ENCODE measurements around the gene CFAP410. TPM values are rescaled to one million over a fixed set of nuclear protein-coding genes. Genes with fewer than 3 reads are reported as not detected.
A peak's percentile ranks its signal among the peaks of the same experiment; 100 is the strongest.

CFAP410 gene
- total RNA-seq, 2 donors from 2014 or later = 33.1 to 35.7 TPM

GRCh38 chr21:44379991-44380865 is 41.0 kb upstream of the CFAP410 start:
- peaks cover under 1% of the 10 kb centered on the region for H3K36me3 Mint-ChIP-seq (ENCODE audit: low read depth)
- Histone ChIP-seq H3K4me3 (ENCODE audit: low read length) (no peak overlapping the region), H3K27ac (ENCODE audit: low read depth, low read length) (no peak overlapping the region), H3K27me3 (ENCODE audit: control insufficient read depth, insufficient read depth, low read length, poor library complexity, severe bottlenecking) (no peaks in the 10 kb centered on the region), H3K9ac (ENCODE audit: extremely low read depth, low read length, poor library complexity, severe bottlenecking) (no peak overlapping the region), H3K4me1 (ENCODE audit: control insufficient read depth, insufficient read depth, low read length) (peaks cover 5% of the 10 kb centered on the region), H3K9me3 (ENCODE audit: control insufficient read depth, low read length) (peaks cover 20% of the 10 kb centered on the region), H3K36me3 (ENCODE audit: control insufficient read depth, insufficient read depth, low read length) (no peaks in the 10 kb centered on the region)
- 79 to 83% methylated on average over 27 to 31 of the region's 31 CpGs for WGBS, 2 experiments (ENCODE audit: insufficient coverage in 1 of 2, insufficient read length in 1 of 2)
- no peak for TF ChIP-seq CTCF (conservative IDR thresholded peaks at IDR 0.05)
- H3K27me3 Mint-ChIP-seq (ENCODE audit: insufficient read depth) = peaks cover 5% of the 10 kb centered on the region
- peak; percentile 73 for DNase-seq
- H3K9me3 Mint-ChIP-seq = peaks cover 25% of the 10 kb centered on the region
- H3K4me1 Mint-ChIP-seq = peaks cover 13% of the 10 kb centered on the region
- H3K27ac Mint-ChIP-seq = no peak overlapping the region
- H3K4me3 Mint-ChIP-seq = no peak overlapping the region

GRCh38 chr21:44379515-44379848 is 40.3 kb upstream of the CFAP410 start:
- Mint-ChIP-seq H3K9me3 (peaks cover 25% of the 10 kb centered on the region), H3K27ac (no peak overlapping the region), H3K4me1 (peaks cover 13% of the 10 kb centered on the region), H3K36me3 (ENCODE audit: low read depth) (peaks cover 4% of the 10 kb centered on the region), H3K4me3 (no peak overlapping the region), H3K27me3 (ENCODE audit: insufficient read depth) (peaks cover 5% of the 10 kb centered on the region)
- TF ChIP-seq CTCF (conservative IDR thresholded peaks at IDR 0.05) = no peak
- Histone ChIP-seq H3K36me3 (ENCODE audit: control insufficient read depth, insufficient read depth, low read length) (no peaks in the 10 kb centered on the region), H3K4me3 (ENCODE audit: low read length) (no peak overlapping the region), H3K9me3 (ENCODE audit: control insufficient read depth, low read length) (peaks cover 20% of the 10 kb centered on the region), H3K9ac (ENCODE audit: extremely low read depth, low read length, poor library complexity, severe bottlenecking) (no peak overlapping the region), H3K27me3 (ENCODE audit: control insufficient read depth, insufficient read depth, low read length, poor library complexity, severe bottlenecking) (no peaks in the 10 kb centered on the region), H3K27ac (ENCODE audit: low read depth, low read length) (no peak overlapping the region), H3K4me1 (ENCODE audit: control insufficient read depth, insufficient read depth, low read length) (peaks cover 5% of the 10 kb centered on the region)
- DNase-seq = no peak
- 90 to 94% methylated on average over 2 to 5 of the region's 5 CpGs for WGBS, 2 experiments (ENCODE audit: insufficient coverage in 1 of 2, insufficient read length in 1 of 2)

- H3K9me3 Mint-ChIP-seq = peaks cover 27% of the 10 kb centered on the region
- H3K4me3 ChIP-seq (ENCODE audit: low read length) = no peak overlapping the region
- H3K36me3 Mint-ChIP-seq (ENCODE audit: low read depth) = peaks cover 4% of the 10 kb centered on the region
- H3K27ac ChIP-seq (ENCODE audit: low read depth, low read length) = no peak overlapping the region
- H3K36me3 ChIP-seq (ENCODE audit: control insufficient read depth, insufficient read depth, low read length) = no peaks in the 10 kb centered on the region
- 96% methylated on average over 30 to 34 of the region's 34 CpGs for WGBS, 2 experiments (ENCODE audit: insufficient coverage in 1 of 2, insufficient read length in 1 of 2)
- peaks cover 20% of the 10 kb centered on the region for H3K9me3 ChIP-seq (ENCODE audit: control insufficient read depth, low read length)
- no peaks in the 10 kb centered on the region for H3K27me3 ChIP-seq (ENCODE audit: control insufficient read depth, insufficient read depth, low read length, poor library complexity, severe bottlenecking)
- H3K4me1 ChIP-seq (ENCODE audit: control insufficient read depth, insufficient read depth, low read length) = peaks cover 5% of the 10 kb centered on the region
- H3K27ac Mint-ChIP-seq = no peak overlapping the region
- no peak overlapping the region for H3K9ac ChIP-seq (ENCODE audit: extremely low read depth, low read length, poor library complexity, severe bottlenecking)
- no peak for TF ChIP-seq CTCF (conservative IDR thresholded peaks at IDR 0.05)
- no peak overlapping the region for H3K4me3 Mint-ChIP-seq
- H3K4me1 Mint-ChIP-seq = peaks cover 13% of the 10 kb centered on the region
- DNase-seq = peak; percentile 39
- peaks cover 5% of the 10 kb centered on the region for H3K27me3 Mint-ChIP-seq (ENCODE audit: insufficient read depth)
These were observed 39.7 kb upstream of the CFAP410 start for GRCh38 chr21:44378646-44379514.
